Thyroid gland (tissue), 4 donors: ENCODE data around the gene NTMT2. TPM values are rescaled to one million over a fixed set of nuclear protein-coding genes. Genes with fewer than 3 reads are reported as not detected.

Experiments used
- DNase-seq, 2 donors: peaks; one replicate each; pipeline ENCODE4 v3.0.0-alpha.2; 2019
- H3K27ac ChIP-seq, 3 donors: fragments of 200-600 bp; sonication (generic); 1 replicate in 2 of 3; 2 replicates in 1 of 3; pipeline ENCODE4 v1.5.1; 2016 to 2019; ENCODE audit warnings: mild to moderate bottlenecking in 1 of 3, moderate library complexity in 1 of 3
- H3K27me3 ChIP-seq: fragments of 200-600 bp; sonication (generic); one replicate; pipeline ENCODE4 v1.5.1; 2019
- H3K36me3 ChIP-seq, 2 donors: fragments of 200-600 bp; sonication (generic); one replicate each; pipeline ENCODE4 v1.5.1; 2016 to 2019
- H3K4me1 ChIP-seq, 2 donors: fragments of 200-600 bp; sonication (generic); one replicate each; pipeline ENCODE4 v1.5.1; 2017 to 2019
- H3K4me3 ChIP-seq, 3 donors: fragments of 200-600 bp; sonication (generic); replicated peaks in 1 of 3; 1 replicate in 2 of 3; 2 replicates in 1 of 3; pipeline ENCODE4 v1.5.1; 2016; ENCODE audit warnings: mild to moderate bottlenecking in 1 of 3
- H3K9me3 ChIP-seq: fragments of 200-600 bp; sonication (generic); one replicate; pipeline ENCODE4 v1.5.1; 2017
- POLR2A ChIP-seq, 2 donors: fragments of 450-650 bp; IDR thresholded peaks; one replicate each; pipeline ENCODE4 v1.6.1; 2017; ENCODE audit warnings: antibody characterized with exemption in 2 of 2, mild to moderate bottlenecking in 2 of 2, moderate library complexity in 1 of 2
- WGBS, 2 donors: methylation state at CpG; one replicate each; pipeline ENCODE4 v1.1.5; 2017; 5-methylcytosine and 5-hydroxymethylcytosine counted together
- intact Hi-C: fragments of 100-400 bp; cut with DNase I; formaldehyde crosslinking; loops from one replicate; pipeline ENCODE4 v1.15.1; 2023
- total RNA-seq, 4 donors: library from RNA; depleted of rRNA; stranded (reverse); fragments of >200 nt; gene quantifications; one replicate each; pipeline ENCODE4 v1.2.3, GENCODE V29; 2016
- TF ChIP-seq, protein P1 (sequence below), 6 experiments: fragments of 200-600 bp in 3 of 6; fragments of 450-650 bp in 3 of 6; sonication (generic) in 3 of 6; IDR thresholded peaks; one replicate each; pipeline ENCODE4 v1.5.1; 2016 to 2019; ENCODE audit warnings: antibody characterized with exemption in 6 of 6, mild to moderate bottlenecking in 2 of 6, inconsistent platforms in 1 of 6, moderate library complexity in 1 of 6

The NTMT2 gene
- total RNA-seq, 4 donors from 2014 or later: not detected

DNA sequence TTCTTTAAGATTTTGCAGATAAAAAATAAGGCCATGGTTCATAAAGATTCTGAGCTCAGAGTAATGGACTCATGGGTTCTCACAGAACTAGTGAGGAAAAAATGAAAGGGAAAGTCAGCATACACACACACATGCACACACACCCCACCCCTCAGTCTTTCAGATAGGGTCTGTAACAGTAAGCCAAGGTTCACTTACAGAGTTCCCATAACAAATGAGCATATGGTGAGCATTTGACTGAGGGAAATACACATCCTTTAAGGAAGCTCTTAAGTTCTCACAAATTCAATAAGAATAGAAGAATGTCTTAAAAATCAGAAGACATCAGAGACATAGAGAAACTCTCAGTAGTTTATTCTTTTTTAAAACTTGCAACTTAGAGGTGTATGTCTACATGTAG, 57.9 kb downstream of the NTMT2 start:
- Histone ChIP-seq H3K4me1 (no peaks in the 10 kb centered on the region), H3K27me3 (no peaks in the 10 kb centered on the region), H3K9me3 (no peaks in the 10 kb centered on the region), H3K27ac (no peak overlapping the region), H3K4me3 (no peak overlapping the region), H3K36me3 (no peaks in the 10 kb centered on the region)
- no peak for TF ChIP-seq POLR2A (IDR thresholded peaks at IDR 0.05)
- TF ChIP-seq, protein P1, sequence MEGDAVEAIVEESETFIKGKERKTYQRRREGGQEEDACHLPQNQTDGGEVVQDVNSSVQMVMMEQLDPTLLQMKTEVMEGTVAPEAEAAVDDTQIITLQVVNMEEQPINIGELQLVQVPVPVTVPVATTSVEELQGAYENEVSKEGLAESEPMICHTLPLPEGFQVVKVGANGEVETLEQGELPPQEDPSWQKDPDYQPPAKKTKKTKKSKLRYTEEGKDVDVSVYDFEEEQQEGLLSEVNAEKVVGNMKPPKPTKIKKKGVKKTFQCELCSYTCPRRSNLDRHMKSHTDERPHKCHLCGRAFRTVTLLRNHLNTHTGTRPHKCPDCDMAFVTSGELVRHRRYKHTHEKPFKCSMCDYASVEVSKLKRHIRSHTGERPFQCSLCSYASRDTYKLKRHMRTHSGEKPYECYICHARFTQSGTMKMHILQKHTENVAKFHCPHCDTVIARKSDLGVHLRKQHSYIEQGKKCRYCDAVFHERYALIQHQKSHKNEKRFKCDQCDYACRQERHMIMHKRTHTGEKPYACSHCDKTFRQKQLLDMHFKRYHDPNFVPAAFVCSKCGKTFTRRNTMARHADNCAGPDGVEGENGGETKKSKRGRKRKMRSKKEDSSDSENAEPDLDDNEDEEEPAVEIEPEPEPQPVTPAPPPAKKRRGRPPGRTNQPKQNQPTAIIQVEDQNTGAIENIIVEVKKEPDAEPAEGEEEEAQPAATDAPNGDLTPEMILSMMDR (IDR thresholded peaks at IDR 0.05): no peak
- intact Hi-C loops: no loop called here
- no peak for DNase-seq

- intact Hi-C loops: no loop called here
- TF ChIP-seq, protein P1 (IDR thresholded peaks at IDR 0.05): no peak
- TF ChIP-seq POLR2A (IDR thresholded peaks at IDR 0.05): no peak
- no peaks in the 10 kb centered on the region for H3K27me3 ChIP-seq
- no peaks in the 10 kb centered on the region for H3K4me1 ChIP-seq
- H3K36me3 ChIP-seq: no peaks in the 10 kb centered on the region
- H3K4me3 ChIP-seq: no peak overlapping the region
- 74 to 80% methylated on average over 3 of the region's 3 CpGs for WGBS, 2 donors
- no peaks in the 10 kb centered on the region for H3K9me3 ChIP-seq
- no peak for DNase-seq
- no peak overlapping the region for H3K27ac ChIP-seq
Measured at GRCh38 chr1:170204121-170204520, 58.4 kb downstream of the NTMT2 start.

DNA sequence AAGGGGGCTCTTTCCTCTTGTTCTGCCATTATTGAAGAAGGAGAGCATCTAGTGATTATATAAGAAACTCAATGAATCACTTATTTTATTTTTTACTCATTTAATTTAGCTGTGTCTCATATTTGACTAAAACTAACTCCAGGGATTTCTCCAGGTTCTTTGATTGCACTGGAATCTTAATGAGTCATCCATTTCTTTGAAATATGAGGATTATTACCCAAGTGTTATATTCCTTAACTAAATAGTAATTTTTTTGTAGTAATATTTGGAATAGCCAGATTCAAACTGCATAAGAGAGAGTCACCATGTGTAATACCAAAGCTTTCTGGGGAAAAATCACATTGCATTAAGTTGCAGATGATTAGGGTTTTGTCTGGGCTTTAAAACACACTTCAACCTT, 59.5 kb downstream of the NTMT2 start:
- intact Hi-C loops: no loop called here

DNA sequence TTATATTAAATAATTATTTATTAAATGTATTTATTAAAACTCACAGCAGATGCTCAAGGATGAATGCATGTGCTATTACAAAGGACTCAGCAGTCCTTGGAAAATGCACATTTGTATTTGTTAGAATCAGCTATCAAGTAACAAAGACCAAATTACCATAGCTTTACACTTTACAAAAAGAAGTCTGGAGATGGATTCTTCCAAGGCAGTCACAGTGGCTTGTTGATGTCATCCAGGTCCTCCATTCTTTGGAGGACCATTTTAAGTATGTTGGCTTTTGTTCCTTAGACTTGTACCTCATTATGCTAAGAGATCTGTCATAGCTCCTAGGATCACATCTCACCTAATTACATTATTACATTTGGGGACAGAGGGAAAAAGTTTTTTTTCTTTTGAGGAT, 63.4 kb downstream of the NTMT2 start:
- Histone ChIP-seq H3K9me3 (no peaks in the 10 kb centered on the region), H3K4me1 (no peaks in the 10 kb centered on the region), H3K4me3 (no peak overlapping the region), H3K27ac (no peak overlapping the region), H3K27me3 (no peaks in the 10 kb centered on the region), H3K36me3 (no peaks in the 10 kb centered on the region)
- TF ChIP-seq, protein P1 (IDR thresholded peaks at IDR 0.05): no peak
- TF ChIP-seq POLR2A (IDR thresholded peaks at IDR 0.05): no peak
- DNase-seq: no peak
- intact Hi-C loops: no loop called here

More for the DNA sequence above, 59.5 kb downstream of the NTMT2 start:
- no peaks in the 10 kb centered on the region for H3K27me3 ChIP-seq
- H3K9me3 ChIP-seq: no peaks in the 10 kb centered on the region
- H3K36me3 ChIP-seq: no peaks in the 10 kb centered on the region
- TF ChIP-seq, protein P1 (IDR thresholded peaks at IDR 0.05): no peak
- DNase-seq: no peak
- no peak overlapping the region for H3K27ac ChIP-seq
- no peak overlapping the region for H3K4me3 ChIP-seq
- H3K4me1 ChIP-seq: no peaks in the 10 kb centered on the region

DNA sequence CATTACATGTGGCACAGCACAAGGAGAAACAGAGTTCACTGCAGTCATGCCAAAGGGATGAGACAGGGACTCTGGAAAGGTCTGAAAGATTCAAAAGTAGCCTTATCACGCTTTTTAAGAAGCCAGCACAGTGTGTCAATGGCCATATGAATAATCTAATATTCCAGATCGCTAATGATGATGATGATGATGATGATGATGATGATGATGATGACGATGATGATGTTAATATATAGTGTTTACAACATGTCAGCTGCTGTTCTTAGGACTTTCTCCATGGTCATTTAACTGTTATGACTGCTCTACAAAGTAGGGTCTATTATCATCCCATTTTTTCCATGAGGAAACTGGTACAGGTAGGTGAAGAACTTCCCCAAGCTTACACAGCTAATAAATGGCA, 64.4 kb downstream of the NTMT2 start:
- 75 to 86% methylated on average over 3 of the region's 3 CpGs for WGBS, 2 donors
- Histone ChIP-seq H3K4me3 (no peak overlapping the region), H3K4me1 (no peaks in the 10 kb centered on the region), H3K36me3 (no peaks in the 10 kb centered on the region), H3K27ac (no peak overlapping the region), H3K9me3 (no peaks in the 10 kb centered on the region), H3K27me3 (no peaks in the 10 kb centered on the region)
- intact Hi-C loops: no loop called here
- TF ChIP-seq, protein P1 (IDR thresholded peaks at IDR 0.05): no peak
- no peak for TF ChIP-seq POLR2A (IDR thresholded peaks at IDR 0.05)
- no peak for DNase-seq
